ENCODE results near the gene GBF1.

GBF1 gene

GRCh38 chr10:102422545-102423129, 177.3 kb downstream of the GBF1 start:
- no peak for DNase-seq (ENCODE audit: low read depth)

GRCh38 chr10:102423372-102423968, 178.1 kb downstream of the GBF1 start:
- DNase-seq (ENCODE audit: low read depth), result no peak

- DNase-seq (ENCODE audit: low read depth), result no peak
Observed at GRCh38 chr10:102424145-102424544, 178.8 kb downstream of the GBF1 start.

DNA sequence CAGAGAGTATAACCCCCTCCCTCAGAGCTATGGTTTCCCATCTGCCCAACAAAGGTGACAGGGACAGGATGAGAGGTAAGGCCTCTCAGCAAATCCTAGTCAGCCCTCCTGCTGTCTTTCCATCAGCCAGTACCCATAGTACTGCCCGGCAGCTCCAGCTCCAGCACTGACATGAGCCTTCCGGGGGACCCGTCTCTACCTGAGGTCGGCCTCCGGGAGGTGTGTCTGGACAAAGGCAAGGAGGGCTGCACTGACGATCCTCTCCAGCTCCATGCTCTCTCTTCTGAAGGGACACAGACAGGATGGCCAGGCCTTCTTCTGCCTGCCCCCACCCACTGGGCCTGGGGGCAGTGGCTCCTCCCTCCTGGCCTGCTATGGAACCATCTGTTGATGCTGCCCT, 179.6 kb downstream of the GBF1 start:
- no peak for DNase-seq (ENCODE audit: low read depth)

GRCh38 chr10:102425444-102425843, 180.1 kb downstream of the GBF1 start:
- DNase-seq (ENCODE audit: low read depth), result no peak

- no peak for DNase-seq (ENCODE audit: low read depth)
Observed at GRCh38 chr10:102426803-102427287, 181.5 kb downstream of the GBF1 start.

- DNase-seq (ENCODE audit: low read depth), result no peak
Observed at GRCh38 chr10:102429468-102429867, 184.1 kb downstream of the GBF1 start.

DNA sequence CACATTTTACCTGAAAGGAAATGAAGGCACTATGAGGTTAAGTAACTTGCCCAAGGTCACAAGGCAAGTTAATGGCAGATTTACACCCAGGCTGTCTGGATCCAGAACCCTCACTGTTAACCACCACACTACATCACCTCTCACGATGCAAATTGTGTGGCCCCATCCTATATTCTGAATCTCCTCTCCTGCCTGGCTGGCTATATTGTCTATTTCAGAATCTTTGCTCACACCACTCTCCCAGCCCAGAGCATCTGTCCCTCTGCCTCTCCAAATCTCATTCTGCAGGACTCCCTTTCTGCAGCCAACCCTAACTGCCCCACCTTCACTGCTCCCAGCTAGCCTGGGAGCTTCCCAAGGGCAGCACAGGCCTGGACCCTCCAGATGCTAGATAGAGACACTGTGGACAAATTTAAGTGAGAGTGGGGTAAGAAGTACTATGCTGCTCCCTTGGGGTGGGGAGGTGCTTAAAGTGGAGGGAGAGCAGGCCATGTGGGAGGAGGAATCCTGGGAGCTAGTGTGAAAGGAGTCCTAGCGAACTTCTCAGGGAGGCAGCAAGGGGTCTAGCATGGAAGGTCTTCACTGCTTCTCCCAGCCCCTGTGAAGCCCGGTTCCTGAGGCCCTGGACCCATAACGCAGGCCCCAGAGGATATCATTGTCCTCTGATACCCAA, 186.3 kb downstream of the GBF1 start:
- no peak for DNase-seq (ENCODE audit: low read depth)
